ENCODE results near the gene CALML4.
"Not testable (repeated sequence)": the region's sequence is repeated elsewhere in the genome, so short reads cannot be mapped to it uniquely, and the experiment has no call there.

CALML4 gene

DNA sequence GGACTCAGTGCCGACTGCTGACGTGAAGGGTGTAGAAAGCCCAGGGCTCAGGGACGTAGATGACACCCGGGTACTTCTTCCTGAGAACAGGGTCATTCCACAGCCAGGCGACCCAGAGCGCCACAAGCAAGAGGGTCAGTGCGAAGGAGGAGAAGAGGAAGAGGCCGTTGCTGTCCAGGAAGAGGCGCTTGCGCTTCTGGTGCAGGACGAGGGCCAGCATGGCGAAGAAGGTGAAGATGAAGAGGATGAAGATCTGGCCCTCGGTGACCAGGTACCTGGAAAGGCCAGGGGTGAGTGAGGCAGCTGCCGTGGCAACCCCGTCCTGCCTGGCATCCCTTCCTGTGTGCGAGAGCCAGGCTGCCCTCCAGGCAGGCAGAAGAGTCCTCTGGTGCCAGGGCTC, 3.0 kb upstream of the CALML4 start:
- no peak for DNase-seq (ENCODE audit: low spot score)

- DNase-seq (ENCODE audit: low spot score), result no peak
Observed at GRCh38 chr15:68207176-68207935, 2.2 kb upstream of the CALML4 start.

DNA sequence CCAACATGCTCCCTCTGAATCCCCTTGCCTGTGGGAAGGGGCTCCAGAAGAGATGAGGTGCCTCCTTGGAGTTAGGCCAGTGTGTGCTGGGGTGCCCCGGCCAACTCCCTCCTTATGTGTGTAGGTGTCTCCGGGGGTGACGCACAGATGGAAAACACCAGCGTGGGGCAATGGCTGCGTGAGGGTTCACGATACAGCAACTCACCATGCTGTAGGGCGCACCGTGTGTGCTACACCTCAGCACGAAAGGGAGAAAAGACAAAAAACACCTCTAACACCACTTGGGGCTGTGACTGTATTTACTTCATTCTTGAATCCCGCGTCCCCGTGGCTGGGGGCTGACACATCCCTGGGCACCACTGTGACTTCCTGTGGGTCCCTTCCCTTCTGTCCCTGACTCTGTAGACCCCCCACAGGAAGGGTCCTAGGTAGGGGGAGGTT, 1.6 kb upstream of the CALML4 start:
- no peak for DNase-seq (ENCODE audit: low spot score)

DNA sequence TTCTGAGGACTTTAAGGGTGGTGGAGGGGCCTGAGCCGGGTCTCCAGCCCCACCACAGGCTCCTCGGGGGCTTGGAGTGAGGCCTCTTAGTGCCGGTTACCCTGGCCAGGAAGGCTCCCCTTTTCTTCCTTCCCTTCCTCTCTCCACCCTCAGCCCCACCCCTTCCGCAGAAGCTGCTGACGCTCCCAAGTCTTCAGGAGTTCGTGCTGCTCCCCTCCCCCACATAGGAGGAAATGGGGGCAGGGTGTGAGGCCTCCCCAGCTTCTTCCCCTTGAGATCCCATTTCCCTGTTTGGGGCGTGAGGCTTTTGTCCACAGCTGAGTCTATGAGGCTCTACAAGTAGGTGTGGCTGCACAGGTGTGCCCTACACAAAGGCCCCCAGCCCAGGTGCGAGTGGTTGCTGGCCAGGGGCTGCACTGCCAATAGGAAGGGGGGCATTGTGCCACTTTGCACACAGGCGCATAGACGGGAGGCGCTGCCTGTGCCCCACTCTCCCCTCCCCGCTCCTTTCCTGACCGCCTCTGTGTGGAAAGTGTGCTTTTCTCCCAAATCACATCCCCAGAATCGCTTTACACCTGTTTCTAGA, 915 bp upstream of the CALML4 start:
- no peak for DNase-seq (ENCODE audit: low spot score)

DNA sequence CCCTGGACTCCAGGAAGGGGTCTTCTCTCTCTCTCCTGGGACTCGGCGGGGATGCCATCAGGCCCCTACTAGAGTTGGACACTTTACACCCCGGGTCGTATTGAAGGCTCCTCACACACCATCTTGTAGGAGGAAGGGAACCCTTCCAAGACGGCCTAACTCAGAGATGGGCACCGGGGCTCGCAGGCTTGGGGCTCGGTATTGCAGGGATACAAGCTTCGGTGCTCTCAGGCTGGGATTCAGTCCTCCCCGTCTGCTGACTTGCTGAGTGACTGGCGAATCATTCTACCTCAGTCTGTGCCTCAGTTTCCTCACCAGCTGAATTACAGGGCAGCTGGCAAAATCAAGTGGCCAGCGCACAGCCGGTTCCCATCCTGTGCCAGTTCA, 419 bp upstream of the CALML4 start:
- DNase-seq (ENCODE audit: low spot score), result no peak

DNA sequence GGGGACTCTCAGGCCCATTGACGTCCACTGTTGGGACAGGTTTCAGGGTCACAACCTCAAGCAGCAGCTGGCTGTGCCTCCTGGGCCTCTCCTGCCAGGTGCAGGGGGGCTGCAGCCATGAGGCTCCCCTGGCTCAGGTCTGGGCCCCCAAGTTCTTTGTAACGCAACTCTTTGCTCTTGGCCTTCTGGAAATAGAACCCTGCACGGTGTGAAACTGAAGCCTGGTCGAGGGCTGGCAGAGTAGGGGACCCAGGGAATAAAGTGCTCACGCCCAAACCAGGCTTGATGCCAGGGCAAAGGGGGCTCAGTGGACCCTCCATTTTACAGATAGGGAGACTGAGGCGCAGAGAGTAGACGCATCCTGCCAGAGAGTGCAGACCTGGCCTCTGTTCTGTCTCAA, 771 bp downstream of the CALML4 start:
- no peak for DNase-seq (ENCODE audit: low spot score)

DNA sequence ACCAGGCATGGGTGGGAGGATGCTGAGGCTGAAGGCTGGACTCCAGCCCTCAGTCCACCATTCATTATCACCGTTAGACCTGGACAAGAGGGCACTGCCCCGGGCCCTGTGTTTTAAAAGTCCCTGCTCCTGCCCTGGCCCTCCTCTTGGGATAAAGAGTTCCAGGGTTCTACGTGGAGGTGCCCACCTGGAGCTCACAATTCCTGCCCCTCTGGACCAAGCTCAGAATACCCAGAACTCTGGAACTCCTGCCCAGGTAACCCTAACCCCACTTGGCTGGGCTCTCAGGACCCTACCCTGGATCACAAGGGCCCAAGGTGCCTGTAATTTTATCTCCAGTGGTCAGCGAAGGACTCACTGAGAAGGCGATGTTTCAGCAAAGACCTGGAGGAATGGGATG, 1.2 kb downstream of the CALML4 start:
- DNase-seq (ENCODE audit: low spot score), result no peak

DNA sequence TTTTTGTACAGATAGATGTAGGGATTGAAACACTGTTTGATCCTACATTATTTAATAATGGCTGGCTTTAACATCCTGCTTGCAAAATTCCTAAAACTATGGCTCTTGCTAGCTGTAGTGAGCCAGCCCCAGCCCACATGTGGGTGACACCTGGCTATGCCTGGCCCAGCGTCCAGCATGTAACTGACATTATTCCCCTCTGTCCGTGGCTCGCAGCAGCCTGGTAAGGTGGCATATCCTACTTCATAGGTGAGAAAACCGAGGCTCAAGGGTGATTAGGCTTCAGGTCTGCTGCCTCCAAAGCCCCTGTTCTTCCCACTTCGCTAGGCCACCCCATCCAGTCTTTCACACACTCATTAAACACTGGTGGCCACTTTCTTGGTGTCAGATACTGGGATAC, 1.6 kb downstream of the CALML4 start:
- no peak for DNase-seq (ENCODE audit: low spot score)

DNA sequence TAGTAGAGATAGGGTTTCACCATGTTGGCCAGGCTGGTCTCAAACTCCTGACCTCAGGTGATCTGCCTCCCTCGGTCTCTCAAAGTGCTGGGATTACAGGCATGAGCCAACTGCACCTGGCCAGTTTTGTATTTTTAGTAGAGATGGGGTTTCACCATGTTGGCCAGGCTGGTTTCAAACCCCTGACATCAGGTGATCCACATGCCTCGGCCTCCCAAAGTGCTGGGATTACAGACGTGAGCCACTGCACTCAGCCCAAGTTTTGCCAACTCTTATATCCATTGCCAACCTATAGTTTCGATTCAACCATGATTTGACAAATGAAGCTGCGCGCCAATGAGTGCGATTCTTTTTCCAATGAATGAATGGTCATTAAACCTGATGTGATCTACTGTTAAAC, 2.1 kb downstream of the CALML4 start:
- DNase-seq (ENCODE audit: low spot score), result not testable (repeated sequence)

- no peak for DNase-seq (ENCODE audit: low spot score)
Observed at GRCh38 chr15:68201879-68202261, 3.3 kb downstream of the CALML4 start.

DNA sequence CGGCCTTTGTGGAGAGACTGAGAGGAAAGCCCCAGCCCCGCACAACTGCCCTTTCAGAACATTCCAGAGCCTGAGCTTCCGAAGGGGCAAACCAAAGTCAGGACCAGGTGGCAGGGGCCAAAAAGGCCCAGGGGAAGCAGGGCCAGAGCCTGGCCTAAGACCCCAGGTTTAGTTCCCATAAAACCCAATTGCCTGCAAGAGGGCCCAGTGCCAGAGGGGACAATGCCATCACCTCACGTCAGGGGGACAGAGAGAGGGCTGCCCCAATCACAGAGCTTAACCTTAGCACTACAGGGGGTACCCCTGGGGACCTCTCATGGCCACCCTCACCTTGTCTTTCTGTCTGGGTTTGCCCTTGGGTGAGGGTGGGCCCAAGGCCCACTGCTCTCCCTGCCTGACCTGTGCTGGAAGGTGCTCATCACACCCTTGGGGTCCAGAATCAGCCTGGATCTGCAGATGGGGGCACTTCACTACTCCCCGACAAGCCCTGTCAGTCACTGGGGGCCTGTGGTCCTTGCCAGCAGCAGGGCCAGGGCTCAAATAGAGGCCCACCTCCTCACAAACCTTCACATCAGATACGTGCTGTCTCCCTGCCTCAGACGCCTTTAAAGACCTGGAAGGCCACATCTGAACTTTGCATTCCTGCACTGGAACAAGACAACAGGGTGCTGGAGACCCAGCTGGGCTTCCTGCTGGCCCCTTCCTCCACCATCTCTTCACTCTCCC, 3.8 kb downstream of the CALML4 start:
- no peak for DNase-seq (ENCODE audit: low spot score)

GRCh38 chr15:68200016-68200861, 4.9 kb downstream of the CALML4 start:
- DNase-seq (ENCODE audit: low spot score), result no peak

GRCh38 chr15:68199340-68199739, 5.8 kb downstream of the CALML4 start:
- no peak for DNase-seq (ENCODE audit: low spot score)

GRCh38 chr15:68197661-68198437, 7.3 kb downstream of the CALML4 start:
- no peak for DNase-seq (ENCODE audit: low spot score)

GRCh38 chr15:68197170-68197492, 8.0 kb downstream of the CALML4 start:
- DNase-seq (ENCODE audit: low spot score), result no peak

DNA sequence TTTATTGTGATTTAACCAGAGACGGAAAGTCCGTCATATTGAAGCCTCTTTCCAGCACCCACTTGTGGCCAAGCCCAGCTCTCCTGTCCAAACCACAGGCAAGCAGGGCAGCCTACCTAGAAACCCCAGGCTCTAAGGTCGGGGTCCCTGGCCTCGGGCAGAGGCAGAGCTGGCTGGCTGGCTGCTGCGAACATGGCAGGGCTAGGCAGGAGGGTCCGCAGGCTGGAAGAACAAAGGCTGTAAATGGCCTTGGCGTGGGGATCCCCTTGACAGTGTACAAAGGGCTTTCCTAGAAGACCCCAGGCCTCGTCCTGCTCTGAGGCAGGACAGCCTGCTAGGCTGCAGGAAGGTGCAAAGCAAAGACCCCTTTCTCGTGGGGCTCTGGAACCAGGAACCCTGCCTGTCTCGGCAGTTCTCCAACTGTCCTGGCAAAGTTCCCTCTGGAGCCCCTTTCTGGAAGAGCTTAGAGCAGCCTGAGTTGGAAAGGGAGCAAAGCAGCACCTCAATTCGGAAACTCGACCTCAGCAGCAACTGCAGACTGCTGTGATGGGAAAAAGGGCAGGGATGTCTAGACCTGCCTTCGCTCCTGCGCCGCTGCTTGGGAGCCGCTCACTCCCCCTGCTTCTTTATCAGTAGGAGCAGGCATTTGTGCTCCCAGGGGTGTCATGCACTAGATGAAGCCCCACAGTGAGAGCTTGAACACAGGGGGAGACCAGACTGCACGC, 8.5 kb downstream of the CALML4 start:
- DNase-seq (ENCODE audit: low spot score), result no peak

DNA sequence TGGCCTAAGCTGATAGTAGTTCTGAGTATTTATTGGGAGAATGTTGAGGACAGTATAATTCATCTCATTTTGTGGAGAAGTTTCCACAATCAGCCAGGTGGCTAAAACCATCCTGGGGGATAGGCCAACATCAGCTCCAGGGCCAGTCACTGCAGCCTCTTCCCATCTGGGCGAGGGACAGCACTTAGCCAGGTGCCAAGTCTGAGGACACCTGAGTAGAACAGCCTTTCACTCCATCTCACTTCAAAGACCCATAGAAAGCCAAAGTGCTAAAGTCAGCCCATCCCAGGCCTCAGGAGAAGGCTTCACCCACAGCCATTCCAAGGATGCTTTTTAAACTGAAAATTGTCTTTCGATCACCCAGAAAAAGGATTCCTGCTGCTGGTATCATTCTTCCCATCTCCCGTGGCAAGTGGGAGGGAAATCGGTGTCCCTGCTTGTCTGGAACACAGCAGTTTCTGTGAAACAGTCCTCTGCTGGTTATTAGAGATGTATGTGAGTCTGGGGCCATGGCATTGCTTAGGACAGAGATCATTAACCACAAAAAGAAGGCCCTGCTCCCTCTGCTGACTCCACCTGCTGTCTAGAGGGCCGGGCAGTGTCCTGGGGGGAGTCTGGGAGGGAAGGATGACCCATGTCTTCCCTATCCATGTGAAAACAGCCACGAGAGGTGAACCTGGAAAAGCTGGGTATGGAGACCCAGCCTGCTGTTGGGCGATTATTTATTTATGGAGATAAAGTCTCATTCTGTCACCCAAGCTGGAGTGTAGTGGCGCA, 9.6 kb downstream of the CALML4 start:
- no peak for DNase-seq (ENCODE audit: low spot score)

- no peak for DNase-seq (ENCODE audit: low spot score)
Observed at GRCh38 chr15:68192804-68193486, 12.2 kb downstream of the CALML4 start.

DNA sequence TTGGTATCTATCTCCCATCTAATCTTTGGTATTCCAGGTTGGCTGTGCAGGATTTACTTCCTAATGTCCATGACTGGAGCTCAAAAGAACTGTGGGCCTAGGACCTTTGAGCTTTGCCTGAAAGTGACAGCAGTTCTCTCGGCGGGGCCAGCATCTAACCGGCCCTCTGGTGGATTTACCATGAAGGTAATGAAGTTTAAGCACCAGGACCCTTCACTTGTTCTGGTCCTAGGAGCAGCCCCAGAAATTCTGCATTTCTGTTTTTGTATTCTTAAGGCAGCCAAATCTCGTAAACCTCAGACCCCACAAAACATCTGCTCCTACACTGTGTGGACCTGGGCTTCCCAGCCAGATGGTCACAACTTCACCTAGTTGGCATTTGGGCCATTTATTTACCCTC, 13.0 kb downstream of the CALML4 start:
- no peak for DNase-seq (ENCODE audit: low spot score)

GRCh38 chr15:68191555-68191954, 13.6 kb downstream of the CALML4 start:
- no peak for DNase-seq (ENCODE audit: low spot score)
